ENCODE data around the gene GNG7.

- TF ChIP-seq, protein P1, sequence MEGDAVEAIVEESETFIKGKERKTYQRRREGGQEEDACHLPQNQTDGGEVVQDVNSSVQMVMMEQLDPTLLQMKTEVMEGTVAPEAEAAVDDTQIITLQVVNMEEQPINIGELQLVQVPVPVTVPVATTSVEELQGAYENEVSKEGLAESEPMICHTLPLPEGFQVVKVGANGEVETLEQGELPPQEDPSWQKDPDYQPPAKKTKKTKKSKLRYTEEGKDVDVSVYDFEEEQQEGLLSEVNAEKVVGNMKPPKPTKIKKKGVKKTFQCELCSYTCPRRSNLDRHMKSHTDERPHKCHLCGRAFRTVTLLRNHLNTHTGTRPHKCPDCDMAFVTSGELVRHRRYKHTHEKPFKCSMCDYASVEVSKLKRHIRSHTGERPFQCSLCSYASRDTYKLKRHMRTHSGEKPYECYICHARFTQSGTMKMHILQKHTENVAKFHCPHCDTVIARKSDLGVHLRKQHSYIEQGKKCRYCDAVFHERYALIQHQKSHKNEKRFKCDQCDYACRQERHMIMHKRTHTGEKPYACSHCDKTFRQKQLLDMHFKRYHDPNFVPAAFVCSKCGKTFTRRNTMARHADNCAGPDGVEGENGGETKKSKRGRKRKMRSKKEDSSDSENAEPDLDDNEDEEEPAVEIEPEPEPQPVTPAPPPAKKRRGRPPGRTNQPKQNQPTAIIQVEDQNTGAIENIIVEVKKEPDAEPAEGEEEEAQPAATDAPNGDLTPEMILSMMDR (IDR thresholded peaks at IDR 0.05): no peak
- TF ChIP-seq POLR2A (IDR thresholded peaks at IDR 0.05) (no peak), POLR2AphosphoS5 (IDR thresholded peaks at IDR 0.05) (no peak), EP300 (IDR thresholded peaks at IDR 0.05) (no peak)
Measured at GRCh38 chr19:2609389-2610116, 92.9 kb downstream of the GNG7 start.
